ENCODE measurements around the gene CYGB. TPM values are rescaled to one million over a fixed set of nuclear protein-coding genes. Genes with fewer than 3 reads are reported as not detected.

Gene CYGB
- total and polyA plus RNA-seq, 9 of the 15 experiments (the other 6 are each of a cell fraction or from before 2014, with no cell fraction given) = 0.08 to 0.95 (median 0.18) TPM; not detected in 5

DNA sequence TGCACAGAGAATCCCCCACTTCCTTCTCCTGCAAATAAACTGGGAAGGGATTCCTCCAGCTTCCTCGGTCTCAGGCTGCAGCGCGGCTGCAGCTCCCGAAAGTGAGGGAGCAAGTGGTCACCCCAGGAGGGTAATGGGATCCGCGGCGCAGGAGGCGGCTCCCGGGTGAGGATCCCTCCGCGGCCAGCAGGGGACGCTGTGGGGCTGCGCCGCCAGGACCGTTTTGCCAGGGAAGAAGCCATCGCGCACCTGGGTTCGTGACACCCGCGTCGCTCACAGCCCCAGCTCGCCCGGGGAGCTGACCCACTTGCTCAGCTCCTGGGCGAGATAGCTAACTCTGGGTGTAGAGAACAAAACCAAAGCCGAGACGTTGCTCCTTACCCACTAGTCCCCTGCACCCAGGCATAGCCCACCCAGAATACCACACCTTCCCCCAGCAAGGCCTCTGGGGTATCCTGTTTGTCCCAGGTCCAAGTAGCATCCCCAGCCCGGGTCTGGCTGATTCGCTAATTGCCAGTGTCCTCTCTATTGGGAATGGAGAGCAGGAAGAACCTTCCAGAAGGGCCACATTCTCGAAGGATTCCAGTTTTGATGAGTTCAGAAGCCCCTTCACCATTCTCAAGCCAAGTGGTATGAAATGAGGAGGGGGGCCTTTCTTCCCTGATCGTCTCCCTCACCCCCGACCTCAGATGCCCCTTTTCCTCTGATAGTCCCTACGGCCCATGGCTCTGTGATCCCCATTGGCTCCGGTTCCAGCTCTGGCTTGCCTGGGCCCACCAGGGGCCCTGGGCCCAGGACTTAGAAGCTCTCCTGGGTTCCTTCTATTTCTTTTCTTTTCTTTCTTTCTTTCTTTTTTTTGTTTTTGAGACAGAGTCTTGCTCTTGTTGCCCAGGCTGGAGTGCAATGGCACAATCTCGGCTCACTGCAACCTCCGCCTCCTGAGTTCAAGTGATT, 14.1 kb downstream of the CYGB start (continued):
- TF ChIP-seq, protein P1, sequence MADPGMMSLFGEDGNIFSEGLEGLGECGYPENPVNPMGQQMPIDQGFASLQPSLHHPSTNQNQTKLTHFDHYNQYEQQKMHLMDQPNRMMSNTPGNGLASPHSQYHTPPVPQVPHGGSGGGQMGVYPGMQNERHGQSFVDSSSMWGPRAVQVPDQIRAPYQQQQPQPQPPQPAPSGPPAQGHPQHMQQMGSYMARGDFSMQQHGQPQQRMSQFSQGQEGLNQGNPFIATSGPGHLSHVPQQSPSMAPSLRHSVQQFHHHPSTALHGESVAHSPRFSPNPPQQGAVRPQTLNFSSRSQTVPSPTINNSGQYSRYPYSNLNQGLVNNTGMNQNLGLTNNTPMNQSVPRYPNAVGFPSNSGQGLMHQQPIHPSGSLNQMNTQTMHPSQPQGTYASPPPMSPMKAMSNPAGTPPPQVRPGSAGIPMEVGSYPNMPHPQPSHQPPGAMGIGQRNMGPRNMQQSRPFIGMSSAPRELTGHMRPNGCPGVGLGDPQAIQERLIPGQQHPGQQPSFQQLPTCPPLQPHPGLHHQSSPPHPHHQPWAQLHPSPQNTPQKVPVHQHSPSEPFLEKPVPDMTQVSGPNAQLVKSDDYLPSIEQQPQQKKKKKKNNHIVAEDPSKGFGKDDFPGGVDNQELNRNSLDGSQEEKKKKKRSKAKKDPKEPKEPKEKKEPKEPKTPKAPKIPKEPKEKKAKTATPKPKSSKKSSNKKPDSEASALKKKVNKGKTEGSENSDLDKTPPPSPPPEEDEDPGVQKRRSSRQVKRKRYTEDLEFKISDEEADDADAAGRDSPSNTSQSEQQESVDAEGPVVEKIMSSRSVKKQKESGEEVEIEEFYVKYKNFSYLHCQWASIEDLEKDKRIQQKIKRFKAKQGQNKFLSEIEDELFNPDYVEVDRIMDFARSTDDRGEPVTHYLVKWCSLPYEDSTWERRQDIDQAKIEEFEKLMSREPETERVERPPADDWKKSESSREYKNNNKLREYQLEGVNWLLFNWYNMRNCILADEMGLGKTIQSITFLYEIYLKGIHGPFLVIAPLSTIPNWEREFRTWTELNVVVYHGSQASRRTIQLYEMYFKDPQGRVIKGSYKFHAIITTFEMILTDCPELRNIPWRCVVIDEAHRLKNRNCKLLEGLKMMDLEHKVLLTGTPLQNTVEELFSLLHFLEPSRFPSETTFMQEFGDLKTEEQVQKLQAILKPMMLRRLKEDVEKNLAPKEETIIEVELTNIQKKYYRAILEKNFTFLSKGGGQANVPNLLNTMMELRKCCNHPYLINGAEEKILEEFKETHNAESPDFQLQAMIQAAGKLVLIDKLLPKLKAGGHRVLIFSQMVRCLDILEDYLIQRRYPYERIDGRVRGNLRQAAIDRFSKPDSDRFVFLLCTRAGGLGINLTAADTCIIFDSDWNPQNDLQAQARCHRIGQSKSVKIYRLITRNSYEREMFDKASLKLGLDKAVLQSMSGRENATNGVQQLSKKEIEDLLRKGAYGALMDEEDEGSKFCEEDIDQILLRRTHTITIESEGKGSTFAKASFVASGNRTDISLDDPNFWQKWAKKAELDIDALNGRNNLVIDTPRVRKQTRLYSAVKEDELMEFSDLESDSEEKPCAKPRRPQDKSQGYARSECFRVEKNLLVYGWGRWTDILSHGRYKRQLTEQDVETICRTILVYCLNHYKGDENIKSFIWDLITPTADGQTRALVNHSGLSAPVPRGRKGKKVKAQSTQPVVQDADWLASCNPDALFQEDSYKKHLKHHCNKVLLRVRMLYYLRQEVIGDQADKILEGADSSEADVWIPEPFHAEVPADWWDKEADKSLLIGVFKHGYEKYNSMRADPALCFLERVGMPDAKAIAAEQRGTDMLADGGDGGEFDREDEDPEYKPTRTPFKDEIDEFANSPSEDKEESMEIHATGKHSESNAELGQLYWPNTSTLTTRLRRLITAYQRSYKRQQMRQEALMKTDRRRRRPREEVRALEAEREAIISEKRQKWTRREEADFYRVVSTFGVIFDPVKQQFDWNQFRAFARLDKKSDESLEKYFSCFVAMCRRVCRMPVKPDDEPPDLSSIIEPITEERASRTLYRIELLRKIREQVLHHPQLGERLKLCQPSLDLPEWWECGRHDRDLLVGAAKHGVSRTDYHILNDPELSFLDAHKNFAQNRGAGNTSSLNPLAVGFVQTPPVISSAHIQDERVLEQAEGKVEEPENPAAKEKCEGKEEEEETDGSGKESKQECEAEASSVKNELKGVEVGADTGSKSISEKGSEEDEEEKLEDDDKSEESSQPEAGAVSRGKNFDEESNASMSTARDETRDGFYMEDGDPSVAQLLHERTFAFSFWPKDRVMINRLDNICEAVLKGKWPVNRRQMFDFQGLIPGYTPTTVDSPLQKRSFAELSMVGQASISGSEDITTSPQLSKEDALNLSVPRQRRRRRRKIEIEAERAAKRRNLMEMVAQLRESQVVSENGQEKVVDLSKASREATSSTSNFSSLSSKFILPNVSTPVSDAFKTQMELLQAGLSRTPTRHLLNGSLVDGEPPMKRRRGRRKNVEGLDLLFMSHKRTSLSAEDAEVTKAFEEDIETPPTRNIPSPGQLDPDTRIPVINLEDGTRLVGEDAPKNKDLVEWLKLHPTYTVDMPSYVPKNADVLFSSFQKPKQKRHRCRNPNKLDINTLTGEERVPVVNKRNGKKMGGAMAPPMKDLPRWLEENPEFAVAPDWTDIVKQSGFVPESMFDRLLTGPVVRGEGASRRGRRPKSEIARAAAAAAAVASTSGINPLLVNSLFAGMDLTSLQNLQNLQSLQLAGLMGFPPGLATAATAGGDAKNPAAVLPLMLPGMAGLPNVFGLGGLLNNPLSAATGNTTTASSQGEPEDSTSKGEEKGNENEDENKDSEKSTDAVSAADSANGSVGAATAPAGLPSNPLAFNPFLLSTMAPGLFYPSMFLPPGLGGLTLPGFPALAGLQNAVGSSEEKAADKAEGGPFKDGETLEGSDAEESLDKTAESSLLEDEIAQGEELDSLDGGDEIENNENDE (IDR thresholded peaks at IDR 0.05; ENCODE audit: low read depth, low read length) = no peak
- no peak for TF ChIP-seq PRPF4 (IDR thresholded peaks at IDR 0.05; ENCODE audit: insufficient read depth, low read depth, low read length, poor library complexity, severe bottlenecking)
- peak in 1 of 2 experiments; percentile 83; a peak in 3 of 4 replicates for TF ChIP-seq MAZ (CRISPR knock-in tag; conservative IDR thresholded peaks at IDR 0.05 in 1 of 2, IDR thresholded peaks at IDR 0.05 in 1 of 2)
- no peak for TF ChIP-seq ZNF644 (tag; IDR thresholded peaks at IDR 0.05; ENCODE audit: low read depth)
- peak; percentile 23; the same call in 1 of the 2 replicates for TF ChIP-seq FOXK1 (CRISPR knock-in tag; IDR thresholded peaks at IDR 0.05; ENCODE audit: borderline replicate concordance)
- no peak for TF ChIP-seq ESRRB (CRISPR knock-in tag; IDR thresholded peaks at IDR 0.05; ENCODE audit: borderline replicate concordance)
- 0 out of 2 replicates have a peak, but pooled peaks have one; percentile 30 for TF ChIP-seq JUND (IDR thresholded peaks at IDR 0.05; ENCODE audit: borderline replicate concordance, low read depth, low read length)
- peak; percentile 49; the same call in 1 of the 3 replicates for TF ChIP-seq JUND (tag; IDR thresholded peaks at IDR 0.05; ENCODE audit: borderline replicate concordance, low read depth, low read length)
- no peak for TF ChIP-seq KAT2B (IDR thresholded peaks at IDR 0.05; ENCODE audit: low read depth, low read length)
- TF ChIP-seq, protein P2, sequence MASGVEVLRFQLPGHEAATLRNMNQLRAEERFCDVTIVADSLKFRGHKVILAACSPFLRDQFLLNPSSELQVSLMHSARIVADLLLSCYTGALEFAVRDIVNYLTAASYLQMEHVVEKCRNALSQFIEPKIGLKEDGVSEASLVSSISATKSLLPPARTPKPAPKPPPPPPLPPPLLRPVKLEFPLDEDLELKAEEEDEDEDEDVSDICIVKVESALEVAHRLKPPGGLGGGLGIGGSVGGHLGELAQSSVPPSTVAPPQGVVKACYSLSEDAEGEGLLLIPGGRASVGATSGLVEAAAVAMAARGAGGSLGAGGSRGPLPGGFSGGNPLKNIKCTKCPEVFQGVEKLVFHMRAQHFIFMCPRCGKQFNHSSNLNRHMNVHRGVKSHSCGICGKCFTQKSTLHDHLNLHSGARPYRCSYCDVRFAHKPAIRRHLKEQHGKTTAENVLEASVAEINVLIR (CRISPR knock-in tag; IDR thresholded peaks at IDR 0.05) = no peak
- peak; percentile 47; the same call in 1 of the 2 replicates for TF ChIP-seq SP1 (CRISPR knock-in tag; IDR thresholded peaks at IDR 0.05)
- no peak for TF ChIP-seq JUNB (CRISPR knock-in tag; conservative IDR thresholded peaks at IDR 0.05)
- TF ChIP-seq TEAD4 (IDR thresholded peaks at IDR 0.05; ENCODE audit: low read length) = no peak
- no peak for TF ChIP-seq TEAD4 (CRISPR knock-in tag; IDR thresholded peaks at IDR 0.05; ENCODE audit: borderline replicate concordance)

Measured in K562 (cell line).